Posterior cingulate gyrus (tissue), 11 donors: ENCODE measurements around the gene NAV2.

Experiments used
- DNase-seq, 10 donors: peaks; one replicate each; pipeline versions ENCODE4 v3.0.0 to v3.0.0-alpha.2; 2020 to 2021; ENCODE audit warnings: mixed read lengths in 3 of 10
- intact Hi-C: fragments of 100-400 bp; cut with DNase I; formaldehyde crosslinking; loops from one replicate; pipeline ENCODE4 v1.15.1; 2023

Gene NAV2

GRCh38 chr11:20129665-20130064, 417.0 kb downstream of the NAV2 start:
- intact Hi-C loops: loop anchor here (2.0 to 10.0 kb wide), 4 partner anchors 177 to 565 kb away; no protein-coding TSS in a partner anchor
- DNase-seq: no peak

GRCh38 chr11:20131788-20132666, 419.4 kb downstream of the NAV2 start:
- peak; percentile 57 to 95 (median 68) for DNase-seq
- intact Hi-C loops: loop anchor here (5.0 kb wide), 1 partner anchor 180 kb away; no protein-coding TSS in a partner anchor

GRCh38 chr11:20132667-20133039, 420.0 kb downstream of the NAV2 start:
- no peak for DNase-seq
- intact Hi-C loops: loop anchor here (5.0 kb wide), 1 partner anchor 180 kb away; no protein-coding TSS in a partner anchor

- intact Hi-C loops: loop anchor here (5.0 kb wide), 1 partner anchor 183 kb away; no protein-coding TSS in a partner anchor
- no peak for DNase-seq
These were observed 422.5 kb downstream of the NAV2 start for GRCh38 chr11:20134991-20135736.

GRCh38 chr11:20137637-20138036, 425.0 kb downstream of the NAV2 start:
- intact Hi-C loops: no loop called here
- no peak for DNase-seq

GRCh38 chr11:20138707-20139106, 426.1 kb downstream of the NAV2 start:
- intact Hi-C loops: no loop called here
- no peak for DNase-seq

- DNase-seq: no peak
- intact Hi-C loops: no loop called here
These were observed 441.7 kb downstream of the NAV2 start for GRCh38 chr11:20154381-20154780.

GRCh38 chr11:20155683-20156279, 443.1 kb downstream of the NAV2 start:
- DNase-seq: no peak
- intact Hi-C loops: no loop called here

GRCh38 chr11:20156280-20156875, 443.7 kb downstream of the NAV2 start:
- DNase-seq: no peak
- intact Hi-C loops: no loop called here

GRCh38 chr11:20156876-20157613, 444.4 kb downstream of the NAV2 start:
- DNase-seq: no peak
- intact Hi-C loops: no loop called here

GRCh38 chr11:20157728-20158127, 445.1 kb downstream of the NAV2 start:
- intact Hi-C loops: no loop called here
- DNase-seq: no peak

- intact Hi-C loops: no loop called here
- peak in 3 of 10 donors; percentile 22 to 74 (median 35) for DNase-seq
These were observed 446.1 kb downstream of the NAV2 start for GRCh38 chr11:20158597-20159257.

GRCh38 chr11:20159466-20160381, 447.1 kb downstream of the NAV2 start:
- intact Hi-C loops: no loop called here

GRCh38 chr11:20160425-20161229, 448.0 kb downstream of the NAV2 start, which contains the start of gene DBX1:
DBX1 (minus strand) TSS chr11:20160475; CDS start chr11:20160324, 151 bp downstream.
- DNase-seq: no peak
- intact Hi-C loops: no loop called here

More at GRCh38 chr11:20159466-20160381, 447.1 kb downstream of the NAV2 start:
- peak in 1 of 10 donors; percentile 62 for DNase-seq

- no peak for DNase-seq
- intact Hi-C loops: no loop called here
These were observed 448.7 kb downstream of the NAV2 start for GRCh38 chr11:20161230-20161918.

- DNase-seq: no peak
- intact Hi-C loops: no loop called here
These were observed 449.5 kb downstream of the NAV2 start for GRCh38 chr11:20161923-20162744.
